GM18907 (cell line): ENCODE data around the gene RANGAP1.

Source experiments
- ATAC-seq: cut with Tn5 transposase; IDR thresholded peaks from one replicate; pipeline ENCODE4 v1.9.1; 2021; ENCODE audit warnings: mild to moderate bottlenecking, moderate library complexity; ENCODE audit not compliant: unreplicated experiment

RANGAP1 gene, protein sequence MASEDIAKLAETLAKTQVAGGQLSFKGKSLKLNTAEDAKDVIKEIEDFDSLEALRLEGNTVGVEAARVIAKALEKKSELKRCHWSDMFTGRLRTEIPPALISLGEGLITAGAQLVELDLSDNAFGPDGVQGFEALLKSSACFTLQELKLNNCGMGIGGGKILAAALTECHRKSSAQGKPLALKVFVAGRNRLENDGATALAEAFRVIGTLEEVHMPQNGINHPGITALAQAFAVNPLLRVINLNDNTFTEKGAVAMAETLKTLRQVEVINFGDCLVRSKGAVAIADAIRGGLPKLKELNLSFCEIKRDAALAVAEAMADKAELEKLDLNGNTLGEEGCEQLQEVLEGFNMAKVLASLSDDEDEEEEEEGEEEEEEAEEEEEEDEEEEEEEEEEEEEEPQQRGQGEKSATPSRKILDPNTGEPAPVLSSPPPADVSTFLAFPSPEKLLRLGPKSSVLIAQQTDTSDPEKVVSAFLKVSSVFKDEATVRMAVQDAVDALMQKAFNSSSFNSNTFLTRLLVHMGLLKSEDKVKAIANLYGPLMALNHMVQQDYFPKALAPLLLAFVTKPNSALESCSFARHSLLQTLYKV

DNA sequence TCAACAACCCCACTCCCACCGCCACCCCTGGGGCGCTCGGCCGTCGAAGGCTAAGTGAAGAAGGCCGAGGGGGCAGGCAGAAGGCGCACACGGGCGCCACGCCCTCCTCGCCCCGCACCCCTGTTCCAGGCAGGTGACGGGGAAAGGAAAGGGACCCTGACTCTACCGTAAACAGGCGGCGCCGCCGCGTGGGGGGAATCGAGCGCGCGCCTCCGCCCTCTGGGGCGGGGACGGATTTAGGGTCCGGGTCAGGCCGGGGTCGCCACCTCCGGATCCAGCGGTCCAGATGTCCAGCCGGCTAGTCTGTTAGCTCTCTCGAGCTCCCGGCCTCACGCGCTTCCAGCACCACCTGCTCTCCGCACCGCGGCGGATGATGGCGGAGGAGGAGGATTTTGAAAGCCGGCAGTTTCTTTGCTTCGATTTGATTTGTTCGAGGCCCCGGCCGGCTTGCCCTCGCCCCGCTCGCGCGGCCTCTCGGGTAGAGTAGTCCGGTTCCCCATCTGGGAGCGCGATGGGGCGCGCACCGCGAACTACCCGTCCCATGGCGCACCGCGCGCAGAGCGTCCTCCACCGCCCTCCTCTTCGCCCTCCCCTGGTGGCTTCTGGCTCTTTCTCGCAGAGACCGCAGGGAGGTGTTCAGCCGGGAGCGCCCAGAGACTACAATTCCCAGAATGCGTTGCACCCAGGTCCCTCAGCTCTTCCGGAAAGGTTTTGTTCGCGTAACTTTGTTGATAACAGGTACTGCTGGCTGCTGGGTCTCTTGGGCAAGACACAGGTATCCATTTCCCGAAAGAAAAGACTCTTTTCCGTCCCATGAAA lies at the start of gene RANGAP1:
Gene RANGAP1 (minus strand): TSS at position 368 of the 819 bp plus-strand sequence. CDS start 5,143 bp downstream, outside the sequence.
- peak; percentile 91 for ATAC-seq

GRCh38 chr22:41334951-41335635 lies 49.1 kb upstream of the RANGAP1 start:
- ATAC-seq: no peak

DNA sequence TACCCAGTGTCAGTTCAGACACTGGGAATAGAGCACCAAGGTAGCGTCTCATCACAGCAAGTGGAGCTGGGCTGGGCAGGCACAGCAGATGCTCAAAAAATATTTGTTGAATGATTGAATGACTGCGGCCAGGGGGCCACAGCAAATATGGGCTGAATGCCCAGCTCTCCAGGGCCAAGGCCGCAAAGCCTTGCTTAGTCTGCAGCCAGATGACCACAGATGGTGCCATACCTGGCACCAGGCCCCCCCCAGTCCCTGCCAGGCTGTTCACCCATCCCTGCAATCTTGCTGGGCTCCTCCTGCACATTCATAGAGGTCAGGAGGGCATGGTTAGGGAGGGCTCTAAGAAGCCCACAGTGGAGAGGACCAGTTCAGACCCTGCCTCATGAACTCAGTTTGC lies 48.2 kb upstream of the RANGAP1 start:
- ATAC-seq: no peak

GRCh38 chr22:41333806-41334205 lies 47.8 kb upstream of the RANGAP1 start:
- ATAC-seq: no peak

GRCh38 chr22:41332217-41332939 lies 46.4 kb upstream of the RANGAP1 start:
- no peak for ATAC-seq

GRCh38 chr22:41330169-41330568 lies 44.2 kb upstream of the RANGAP1 start:
- ATAC-seq: no peak

- ATAC-seq: no peak
These were observed 41.1 kb upstream of the RANGAP1 start for GRCh38 chr22:41327124-41327523.

DNA sequence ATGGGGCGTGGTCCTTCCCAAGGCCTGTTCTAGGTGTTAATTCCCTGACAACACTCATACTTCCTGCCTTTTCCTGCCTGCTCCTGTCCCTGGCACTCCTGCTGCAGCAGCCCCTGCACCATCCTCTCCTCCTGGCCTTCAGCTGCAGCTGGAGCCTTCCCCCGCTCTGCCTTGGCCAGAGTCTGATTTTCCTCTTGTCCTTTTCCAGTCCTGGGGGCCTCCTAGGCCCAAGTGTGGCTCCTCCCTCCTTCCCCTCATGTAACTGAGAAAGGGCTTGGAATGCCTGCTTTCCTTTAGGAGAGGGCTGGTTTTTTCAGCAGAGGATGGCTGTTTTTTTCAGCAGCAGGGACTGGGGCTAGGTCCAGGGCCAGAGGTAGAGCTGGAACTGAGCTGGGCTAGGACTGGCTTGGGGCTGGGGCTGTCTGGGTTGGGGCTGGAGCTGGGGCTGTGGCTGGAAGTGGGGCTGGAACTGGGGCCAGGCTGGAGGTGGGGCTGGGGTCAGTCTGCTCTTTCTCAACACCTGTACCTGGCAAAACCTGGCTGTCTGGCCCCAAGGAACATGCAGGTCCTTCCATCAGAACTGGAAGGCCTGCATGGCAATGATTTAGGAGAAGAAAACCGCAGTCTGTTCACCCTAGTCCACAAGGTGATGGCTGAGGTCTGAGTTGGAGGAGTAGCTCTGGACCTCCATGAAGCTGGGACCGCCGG lies 39.0 kb upstream of the RANGAP1 start:
- no peak for ATAC-seq

DNA sequence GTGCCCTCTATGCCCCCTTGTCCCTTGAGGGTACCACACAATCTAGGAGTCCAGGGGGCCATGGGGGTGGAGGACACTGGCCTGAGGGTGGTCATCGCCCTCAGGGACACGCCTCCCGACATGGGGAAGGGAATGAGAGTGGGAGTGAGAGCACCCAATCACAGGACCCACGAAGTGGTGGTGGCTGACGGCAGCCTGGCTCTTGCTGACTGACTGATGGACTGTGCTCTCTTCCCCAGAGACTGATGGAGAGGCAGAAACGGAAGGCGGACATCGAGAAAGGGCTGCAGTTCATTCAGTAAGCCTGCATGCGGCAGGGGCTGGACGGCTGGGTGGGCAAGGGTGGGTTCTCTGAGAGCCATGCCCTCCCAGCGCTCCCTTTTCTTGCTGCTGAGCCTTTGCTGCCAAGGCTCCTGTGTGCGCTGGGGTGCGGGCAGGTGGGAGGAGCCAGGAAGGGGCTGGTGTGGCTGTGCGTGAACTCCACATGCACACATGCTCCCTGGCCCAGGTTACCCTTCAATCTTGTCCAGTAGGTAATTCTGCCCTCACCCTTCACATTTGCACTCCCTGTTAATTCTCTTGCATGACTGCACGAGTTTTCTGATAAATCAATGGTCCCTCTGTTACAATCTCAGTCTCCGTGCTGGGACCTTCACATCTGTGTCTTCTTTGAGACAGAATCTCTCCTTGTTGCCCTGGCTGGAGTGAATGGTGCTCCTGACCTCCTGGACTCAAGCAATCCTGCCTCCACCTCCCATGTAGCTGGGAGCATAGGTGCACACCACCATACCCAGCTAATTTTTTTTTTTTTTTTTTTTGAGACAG lies 34.6 kb upstream of the RANGAP1 start:
- no peak for ATAC-seq

DNA sequence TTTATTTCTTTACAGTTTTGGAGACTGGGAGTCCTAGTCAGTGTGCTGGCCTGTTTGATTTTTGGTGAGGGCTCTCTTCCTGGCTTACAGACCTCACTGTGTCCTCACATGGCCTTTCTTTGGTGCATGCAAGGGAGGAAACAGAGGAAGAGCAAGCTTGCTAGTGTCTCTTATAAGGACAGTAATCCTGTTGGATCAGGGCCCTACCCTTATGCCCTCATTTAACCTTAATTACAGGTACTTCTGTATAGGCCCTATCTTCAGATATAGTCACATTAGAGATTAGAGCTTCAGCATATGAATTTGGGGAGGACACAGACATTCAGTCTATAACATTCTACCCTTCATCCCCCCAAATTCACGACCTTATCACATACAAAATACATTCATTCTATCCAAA lies 29.6 kb upstream of the RANGAP1 start:
- no peak for ATAC-seq

DNA sequence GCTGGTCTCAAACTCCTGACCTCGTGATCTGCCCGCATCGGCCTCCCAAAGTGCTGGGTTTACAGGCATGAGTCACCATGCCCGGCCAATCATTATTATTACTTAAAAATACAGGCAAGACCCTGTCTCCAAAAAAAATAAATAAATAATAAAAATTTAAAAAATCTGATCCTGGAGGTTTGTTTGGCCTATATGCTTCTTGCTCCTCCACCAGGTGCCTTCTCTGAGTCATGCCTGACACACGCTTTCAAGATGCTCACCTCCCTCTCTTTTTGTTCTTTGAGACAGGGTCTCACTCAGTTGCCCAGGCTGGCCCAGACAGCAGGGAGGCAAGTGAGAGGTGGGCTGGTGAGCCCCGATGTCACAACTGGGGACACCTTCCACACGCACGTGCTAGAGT lies 28.8 kb upstream of the RANGAP1 start:
- no peak for ATAC-seq

DNA sequence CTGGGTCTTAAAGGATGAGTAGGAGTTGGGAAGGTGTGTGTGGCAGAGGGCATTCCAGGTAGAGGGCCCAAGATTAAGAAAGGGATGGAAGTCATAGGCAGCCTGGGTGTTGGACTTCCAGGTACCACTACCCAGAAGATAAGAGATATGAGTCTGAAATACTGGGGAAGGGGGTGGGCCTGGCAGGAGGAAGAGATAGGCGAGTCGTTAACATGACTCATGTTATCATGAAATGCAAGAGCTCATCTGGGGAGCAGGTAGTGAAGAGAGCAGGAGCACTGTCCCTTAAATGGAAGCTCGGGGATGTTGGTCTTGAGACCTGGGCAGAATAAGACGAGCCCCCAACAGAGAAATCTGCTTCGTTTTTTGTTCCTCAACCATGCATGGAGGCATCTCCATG lies 25.5 kb upstream of the RANGAP1 start:
- no peak for ATAC-seq

DNA sequence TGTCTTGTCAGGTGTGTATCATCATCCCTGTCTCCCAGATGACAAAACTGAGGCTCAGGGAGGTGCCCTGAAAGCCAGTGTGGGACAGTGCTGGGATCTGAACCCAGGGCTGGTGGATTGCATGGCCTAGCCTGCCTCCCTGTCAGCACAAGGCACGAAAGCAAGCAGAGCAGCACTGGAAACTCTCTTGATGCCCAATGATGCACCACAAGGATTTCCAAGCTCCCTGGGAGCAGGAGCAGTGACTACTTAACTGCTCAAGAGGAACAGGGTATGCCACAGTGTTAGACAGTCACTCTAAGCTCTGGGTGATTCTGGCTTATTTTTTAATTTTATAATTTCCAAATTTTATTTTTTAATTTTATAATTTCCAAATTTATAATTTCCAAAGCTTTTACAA lies 24.3 kb upstream of the RANGAP1 start:
- ATAC-seq: no peak

- no peak for ATAC-seq
These were observed 22.6 kb upstream of the RANGAP1 start for GRCh38 chr22:41308544-41308947.

GRCh38 chr22:41308054-41308453 lies 22.1 kb upstream of the RANGAP1 start:
- ATAC-seq: no peak

DNA sequence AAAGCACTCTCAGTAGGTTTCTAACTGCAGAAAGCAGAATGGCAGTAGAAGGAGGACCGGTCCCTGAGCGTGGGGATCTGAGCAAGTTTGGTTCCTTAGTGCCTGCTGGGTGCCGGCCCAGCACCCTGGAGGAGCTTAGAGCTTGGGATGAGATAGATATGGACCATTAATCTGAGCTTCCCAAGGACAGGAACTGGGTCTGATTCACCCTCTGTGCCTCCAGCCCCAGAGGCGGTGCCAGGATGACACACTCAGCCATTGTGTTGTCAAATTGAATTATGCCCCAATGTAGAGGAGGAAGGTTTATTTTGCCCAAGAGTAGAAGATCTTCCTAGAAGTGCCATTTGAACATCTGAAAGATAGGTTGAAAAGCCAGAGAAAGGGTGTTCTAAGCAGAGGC lies 19.7 kb upstream of the RANGAP1 start:
- no peak for ATAC-seq

GRCh38 chr22:41302811-41303210 lies 16.8 kb upstream of the RANGAP1 start:
- no peak for ATAC-seq

DNA sequence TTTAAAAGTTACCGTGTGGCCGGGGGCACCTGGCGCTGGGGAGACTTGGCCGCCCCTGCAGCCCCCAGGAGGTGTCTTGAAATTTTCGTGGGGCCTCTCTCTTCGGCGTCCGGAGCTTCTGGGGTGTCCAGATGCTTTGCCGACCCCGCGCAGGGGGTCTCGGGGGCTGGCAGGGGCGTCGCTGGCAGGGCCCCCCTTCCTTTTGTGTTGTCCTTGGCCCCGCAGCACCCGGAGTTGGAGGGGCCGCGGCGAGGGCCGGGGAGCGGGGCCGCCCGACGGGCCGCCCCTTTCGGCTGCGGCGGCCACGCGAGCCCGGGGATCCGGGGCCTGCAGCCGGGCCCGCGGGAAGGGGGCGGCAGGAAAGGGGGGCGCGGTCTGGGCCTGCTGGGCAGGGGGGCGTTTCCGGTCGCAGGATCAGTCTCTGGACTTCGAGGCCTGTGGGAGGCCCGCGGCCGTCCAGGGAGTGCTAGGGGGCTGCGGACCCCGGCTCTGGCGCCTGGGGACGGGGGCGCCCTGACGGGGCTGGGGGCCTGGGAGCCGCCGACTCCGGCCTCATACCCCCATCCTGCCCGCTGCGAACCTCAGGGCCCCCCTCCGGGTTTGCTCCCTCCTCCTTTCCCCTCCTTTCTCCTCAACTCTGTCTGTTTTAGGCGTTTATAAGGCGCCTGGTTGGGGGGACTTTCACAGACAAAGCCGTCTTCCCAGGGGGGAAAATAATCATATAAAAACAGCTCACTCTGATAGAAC lies 16.2 kb upstream of the RANGAP1 start:
- ATAC-seq: peak; percentile 23
